AG09309 (cell line): ENCODE results near the gene SHROOM3.

Experiments
- DNase-seq: peaks from one replicate; pipeline ENCODE4 v3.0.0-alpha.2; 2010; ENCODE audit warnings: low read depth
- H3K4me3 ChIP-seq: 2 replicates; pipeline ENCODE4 v1.5.1; 2011; ENCODE audit warnings: mild to moderate bottlenecking, low read depth, low read length, moderate library complexity; ENCODE audit not compliant: control insufficient read depth
- TF ChIP-seq, protein P1 (sequence below): IDR thresholded peaks from 2 replicates; pipeline ENCODE4 v1.5.1; 2011; ENCODE audit warnings: mild to moderate bottlenecking, low read depth, low read length, inconsistent platforms; ENCODE audit not compliant: insufficient read depth, control insufficient read depth; ENCODE audit errors: missing control alignments

SHROOM3 gene

DNA sequence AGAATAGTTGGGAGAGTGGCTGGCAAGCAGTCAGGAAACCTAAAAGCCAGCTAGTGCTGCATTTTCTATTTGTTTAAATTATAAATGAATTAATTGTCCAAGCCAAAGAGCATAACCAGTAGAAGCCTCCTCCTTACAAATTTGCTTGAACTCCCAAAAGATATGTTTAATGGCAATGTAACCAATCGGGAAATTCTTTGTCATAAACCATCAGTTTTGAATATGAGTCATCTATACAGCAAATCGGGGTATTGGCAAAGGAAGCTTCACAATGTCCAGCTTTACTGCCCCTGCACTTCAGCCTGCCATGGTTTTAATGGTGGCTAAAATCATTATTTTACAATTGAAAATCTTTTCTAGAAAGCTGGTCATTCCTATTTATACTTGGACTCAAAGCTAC lies 216.6 kb downstream of the SHROOM3 start:
- TF ChIP-seq, protein P1, sequence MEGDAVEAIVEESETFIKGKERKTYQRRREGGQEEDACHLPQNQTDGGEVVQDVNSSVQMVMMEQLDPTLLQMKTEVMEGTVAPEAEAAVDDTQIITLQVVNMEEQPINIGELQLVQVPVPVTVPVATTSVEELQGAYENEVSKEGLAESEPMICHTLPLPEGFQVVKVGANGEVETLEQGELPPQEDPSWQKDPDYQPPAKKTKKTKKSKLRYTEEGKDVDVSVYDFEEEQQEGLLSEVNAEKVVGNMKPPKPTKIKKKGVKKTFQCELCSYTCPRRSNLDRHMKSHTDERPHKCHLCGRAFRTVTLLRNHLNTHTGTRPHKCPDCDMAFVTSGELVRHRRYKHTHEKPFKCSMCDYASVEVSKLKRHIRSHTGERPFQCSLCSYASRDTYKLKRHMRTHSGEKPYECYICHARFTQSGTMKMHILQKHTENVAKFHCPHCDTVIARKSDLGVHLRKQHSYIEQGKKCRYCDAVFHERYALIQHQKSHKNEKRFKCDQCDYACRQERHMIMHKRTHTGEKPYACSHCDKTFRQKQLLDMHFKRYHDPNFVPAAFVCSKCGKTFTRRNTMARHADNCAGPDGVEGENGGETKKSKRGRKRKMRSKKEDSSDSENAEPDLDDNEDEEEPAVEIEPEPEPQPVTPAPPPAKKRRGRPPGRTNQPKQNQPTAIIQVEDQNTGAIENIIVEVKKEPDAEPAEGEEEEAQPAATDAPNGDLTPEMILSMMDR = no peak
- no peak for DNase-seq
- H3K4me3 ChIP-seq = no peak overlapping the region

GRCh38 chr4:76652389-76652788 lies 217.4 kb downstream of the SHROOM3 start:
- no peak for DNase-seq
- H3K4me3 ChIP-seq = no peak overlapping the region
- TF ChIP-seq, protein P1 = no peak

- DNase-seq = no peak
- TF ChIP-seq, protein P1 = no peak
- no peak overlapping the region for H3K4me3 ChIP-seq
Measured at GRCh38 chr4:76654084-76654483, 219.1 kb downstream of the SHROOM3 start.

DNA sequence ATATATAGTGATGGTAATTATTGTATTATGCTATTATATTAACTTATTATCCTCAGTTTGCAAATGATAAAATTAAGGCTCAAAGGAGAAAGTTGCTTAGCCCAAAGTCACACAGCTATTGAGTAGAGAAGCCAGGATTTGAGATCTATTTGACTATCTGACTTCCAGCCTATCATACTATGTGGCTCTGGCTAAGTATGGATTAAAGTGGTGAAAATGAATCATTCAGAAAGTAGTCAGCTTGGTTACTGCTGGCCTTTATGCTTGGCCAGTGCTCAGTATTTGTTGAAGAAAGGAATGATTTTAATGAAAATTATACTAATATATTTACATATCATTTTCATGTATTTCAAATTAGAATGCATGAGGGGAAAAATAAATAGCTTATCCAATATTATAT lies 219.8 kb downstream of the SHROOM3 start:
- no peak overlapping the region for H3K4me3 ChIP-seq
- TF ChIP-seq, protein P1 = no peak
- no peak for DNase-seq

DNA sequence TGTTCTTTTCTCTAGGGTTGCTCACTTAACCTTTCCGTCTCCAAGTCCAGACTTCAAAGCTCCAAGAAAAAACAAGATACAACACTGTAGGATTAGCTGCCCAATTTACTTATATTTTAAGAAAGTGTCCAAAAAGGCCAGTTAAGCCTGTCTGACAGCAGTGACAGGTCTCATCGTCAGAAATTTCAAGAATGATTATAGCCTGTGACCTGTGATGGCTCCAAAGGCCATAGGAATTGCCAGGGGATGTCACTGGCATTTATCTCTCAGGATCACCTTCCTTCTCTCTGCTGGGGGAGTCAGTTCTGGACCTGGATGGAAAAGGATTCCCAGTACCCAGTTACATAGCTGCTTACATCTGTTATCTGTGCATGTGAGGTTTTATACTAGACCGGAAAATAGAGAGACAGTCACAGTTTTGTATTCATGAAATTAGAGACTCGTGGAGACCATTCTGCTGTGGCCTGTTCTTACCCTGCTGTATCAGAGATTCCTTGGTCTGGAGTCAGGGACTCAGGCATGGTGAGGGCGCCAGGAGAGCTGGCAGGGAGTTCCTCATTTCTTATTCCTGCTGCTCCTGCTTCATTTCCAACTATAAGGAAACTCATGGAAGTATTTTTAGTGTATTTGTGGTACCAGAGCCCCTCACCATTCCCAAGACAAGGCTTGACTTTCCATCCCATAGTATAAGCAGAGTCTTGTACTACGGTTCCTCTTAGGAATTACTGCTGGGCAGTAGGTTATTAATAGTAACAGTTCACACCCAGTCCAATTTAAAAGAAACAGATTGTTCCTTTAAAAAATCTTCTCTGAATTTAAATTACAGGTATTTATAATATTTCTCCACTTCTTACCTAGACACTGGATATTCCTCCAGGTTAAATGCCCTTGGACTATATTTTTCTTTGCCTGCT lies 220.8 kb downstream of the SHROOM3 start:
- TF ChIP-seq, protein P1 = no peak
- no peak overlapping the region for H3K4me3 ChIP-seq
- DNase-seq = no peak

- DNase-seq = no peak
- TF ChIP-seq, protein P1 = peak; percentile 4
- no peak overlapping the region for H3K4me3 ChIP-seq
Measured at GRCh38 chr4:76657443-76657842, 222.4 kb downstream of the SHROOM3 start.
